Loucy (cell line): ENCODE results near the gene SAP30BP.

Experiments used
- H2AFZ ChIP-seq: fragments of 200-600 bp; sonication (generic); 2 replicates; pipeline ENCODE4 v1.6.0; 2016; ENCODE audit warnings: antibody characterized with exemption, mild to moderate bottlenecking, low read length, moderate library complexity
- H3F3A ChIP-seq: fragments of 200-600 bp; 2 replicates; pipeline ENCODE4 v1.6.0; 2016; ENCODE audit warnings: antibody characterized with exemption, low read depth, mild to moderate bottlenecking
- H3K27me3 ChIP-seq: fragments of 200-600 bp; sonication (generic); 2 replicates; pipeline ENCODE4 v1.6.1; 2014; ENCODE audit warnings: low read length, mild to moderate bottlenecking; ENCODE audit not compliant: insufficient read depth, poor library complexity, severe bottlenecking
- H3K36me3 ChIP-seq: fragments of 200-600 bp; sonication (generic); 2 replicates; pipeline ENCODE4 v1.6.1; 2016; ENCODE audit warnings: low read length; ENCODE audit not compliant: insufficient read depth
- H3K4me1 ChIP-seq: fragments of 200-600 bp; sonication (generic); 2 replicates; pipeline ENCODE4 v1.5.1; 2014; ENCODE audit warnings: low read length, mild to moderate bottlenecking; ENCODE audit not compliant: insufficient read depth, poor library complexity, severe bottlenecking
- H3K4me2 ChIP-seq: fragments of 200-600 bp; sonication (generic); 2 replicates; pipeline ENCODE4 v1.6.0; 2014; ENCODE audit warnings: antibody characterized with exemption, low read length, low read depth, mild to moderate bottlenecking; ENCODE audit not compliant: poor library complexity, severe bottlenecking
- H3K4me3 ChIP-seq: fragments of 200-600 bp; sonication (generic); 2 replicates; pipeline ENCODE4 v1.5.1; 2014; ENCODE audit warnings: low read length, mild to moderate bottlenecking, mixed read lengths; ENCODE audit not compliant: poor library complexity, severe bottlenecking
- H3K79me2 ChIP-seq: fragments of 200-600 bp; sonication (generic); 2 replicates; pipeline ENCODE4 v1.6.1; 2014; ENCODE audit warnings: low read length; ENCODE audit not compliant: insufficient read depth
- H3K9ac ChIP-seq: fragments of 200-600 bp; sonication (generic); 2 replicates; pipeline ENCODE4 v1.6.0; 2014; ENCODE audit warnings: mild to moderate bottlenecking, low read depth, low read length, moderate library complexity; ENCODE audit not compliant: poor library complexity, severe bottlenecking
- H3K9me2 ChIP-seq: fragments of 200-600 bp; sonication (generic); replicated peaks from 2 replicates; pipeline ENCODE4 v1.6.1; 2016; ENCODE audit warnings: low read depth, low read length, mixed read lengths
- H3K9me3 ChIP-seq: fragments of 200-600 bp; sonication (generic); 2 replicates; pipeline ENCODE4 v1.6.1; 2014; ENCODE audit warnings: mild to moderate bottlenecking, antibody characterized with exemption, low read length, low read depth; ENCODE audit not compliant: insufficient read depth
- H4K20me1 ChIP-seq: fragments of 200-600 bp; sonication (generic); 2 replicates; pipeline ENCODE4 v1.6.0; 2014; ENCODE audit warnings: antibody characterized with exemption, low read length, mild to moderate bottlenecking; ENCODE audit not compliant: insufficient read depth, poor library complexity, severe bottlenecking
- CTCF ChIP-seq: fragments of 200-600 bp; sonication (generic); conservative IDR thresholded peaks from 2 replicates; pipeline ENCODE4 v1.5.1; 2014; ENCODE audit warnings: mild to moderate bottlenecking, antibody characterized with exemption, low read length
- EZH2phosphoT487 ChIP-seq: fragments of 200-600 bp; IDR thresholded peaks from 2 replicates; pipeline ENCODE4 v1.6.1; 2018; ENCODE audit warnings: antibody characterized with exemption, mild to moderate bottlenecking, moderate library complexity, borderline replicate concordance

The SAP30BP gene

GRCh38 chr17:75680431-75680830 lies 13.3 kb downstream of the SAP30BP start:
- Histone ChIP-seq H3K79me2 (peaks cover 56% of the 10 kb centered on the region), H2AFZ (no peak overlapping the region), H4K20me1 (no peaks in the 10 kb centered on the region), H3K27me3 (no peaks in the 10 kb centered on the region), H3K9ac (no peak overlapping the region), H3K9me2 (no peaks in the 10 kb centered on the region), H3K36me3 (peaks cover 10% of the 10 kb centered on the region), H3K4me3 (no peak overlapping the region), H3K9me3 (no peaks in the 10 kb centered on the region), H3F3A (no peaks in the 10 kb centered on the region), H3K4me1 (no peaks in the 10 kb centered on the region), H3K4me2 (no peak overlapping the region)
- TF ChIP-seq CTCF (no peak), EZH2phosphoT487 (no peak)

- H2AFZ ChIP-seq, result no peak overlapping the region
- H3K4me1 ChIP-seq, result no peaks in the 10 kb centered on the region
- H4K20me1 ChIP-seq, result no peaks in the 10 kb centered on the region
- peaks cover 10% of the 10 kb centered on the region; the same call in 1 of the 2 replicates for H3K36me3 ChIP-seq
- no peaks in the 10 kb centered on the region for H3K9me2 ChIP-seq
- H3K4me2 ChIP-seq, result no peak overlapping the region
- H3K4me3 ChIP-seq, result no peak overlapping the region
- H3K79me2 ChIP-seq, result peaks cover 59% of the 10 kb centered on the region
- no peak overlapping the region for H3K9ac ChIP-seq
- no peaks in the 10 kb centered on the region for H3F3A ChIP-seq
- no peaks in the 10 kb centered on the region for H3K9me3 ChIP-seq
- TF ChIP-seq EZH2phosphoT487, result no peak
- no peak for TF ChIP-seq CTCF
- no peaks in the 10 kb centered on the region for H3K27me3 ChIP-seq
Measured at GRCh38 chr17:75681289-75681688, 14.2 kb downstream of the SAP30BP start.

DNA sequence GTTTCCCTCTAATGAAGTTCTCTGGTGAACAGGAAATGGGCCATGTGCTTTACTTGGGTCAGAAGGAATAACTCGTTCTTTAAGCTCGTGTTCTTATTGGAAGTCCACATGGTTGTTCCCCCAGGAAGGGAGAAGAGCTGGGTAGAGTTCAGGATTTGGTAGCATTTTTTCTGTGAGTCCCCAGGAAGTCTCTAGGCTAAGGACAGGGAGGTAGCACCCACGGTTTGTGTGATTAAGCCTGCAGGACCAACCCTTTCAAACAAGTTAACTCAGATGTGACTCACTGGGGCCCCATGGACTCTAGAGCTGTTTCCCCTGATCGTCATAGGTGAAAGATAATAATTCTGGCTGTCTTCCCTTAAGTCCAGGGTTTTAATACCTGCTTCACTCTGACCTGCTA lies 16.4 kb downstream of the SAP30BP start:
- no peak overlapping the region for H3K9ac ChIP-seq
- H3K4me3 ChIP-seq, result no peak overlapping the region
- no peaks in the 10 kb centered on the region for H3F3A ChIP-seq
- H3K36me3 ChIP-seq, result peaks cover 3% of the 10 kb centered on the region; the same call in 1 of the 2 replicates
- no peak overlapping the region for H3K4me2 ChIP-seq
- H2AFZ ChIP-seq, result no peak overlapping the region
- peaks cover 3% of the 10 kb centered on the region for H4K20me1 ChIP-seq
- H3K9me3 ChIP-seq, result no peaks in the 10 kb centered on the region
- H3K27me3 ChIP-seq, result no peaks in the 10 kb centered on the region
- H3K9me2 ChIP-seq, result no peaks in the 10 kb centered on the region
- H3K79me2 ChIP-seq, result peaks cover 69% of the 10 kb centered on the region
- H3K4me1 ChIP-seq, result peaks cover 12% of the 10 kb centered on the region
- TF ChIP-seq CTCF (no peak), EZH2phosphoT487 (no peak)
